ENCODE measurements around the gene TRRAP.

Gene TRRAP

DNA sequence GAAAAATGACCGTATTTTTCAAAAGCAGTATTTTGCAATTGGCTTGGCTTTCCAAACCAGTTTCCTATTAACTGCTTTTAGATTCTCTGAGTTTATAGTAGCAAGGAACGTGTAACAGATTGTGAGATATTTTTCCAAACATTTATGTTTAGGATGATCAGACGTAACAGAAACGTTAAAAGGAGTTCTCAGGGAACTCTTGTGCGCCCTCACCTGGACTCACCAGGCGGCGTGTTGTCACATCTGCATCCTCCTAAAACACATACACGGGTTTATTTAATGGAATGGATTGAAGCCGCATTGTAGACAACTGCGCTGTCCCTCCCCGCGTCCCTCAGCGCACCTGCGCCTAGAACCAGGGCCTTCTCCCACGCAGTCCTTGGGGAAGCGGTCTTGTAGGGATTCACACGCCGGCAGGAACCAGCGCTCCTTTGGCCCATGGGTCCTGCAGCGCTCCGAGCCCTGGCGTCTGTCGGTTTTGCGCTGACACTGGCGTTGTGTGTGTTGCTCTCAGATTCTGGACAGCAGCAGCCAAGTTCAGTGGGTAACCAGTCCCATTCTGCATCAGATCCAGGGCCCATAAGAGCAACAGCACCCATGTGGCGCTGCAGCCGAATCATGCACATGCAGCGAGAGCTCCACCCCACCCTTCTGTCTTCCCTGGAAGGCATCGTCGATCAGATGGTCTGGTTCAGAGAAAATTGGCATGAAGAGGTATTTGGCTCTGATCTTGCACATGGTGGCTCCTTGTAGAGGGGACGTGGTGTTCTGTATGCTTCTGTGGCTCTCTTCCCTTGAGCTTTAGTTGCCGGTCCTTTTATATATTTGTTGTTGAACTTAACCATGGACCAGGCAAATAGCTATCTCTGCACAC, 114.9 kb downstream of the TRRAP start:
- no peak for DNase-seq

DNA sequence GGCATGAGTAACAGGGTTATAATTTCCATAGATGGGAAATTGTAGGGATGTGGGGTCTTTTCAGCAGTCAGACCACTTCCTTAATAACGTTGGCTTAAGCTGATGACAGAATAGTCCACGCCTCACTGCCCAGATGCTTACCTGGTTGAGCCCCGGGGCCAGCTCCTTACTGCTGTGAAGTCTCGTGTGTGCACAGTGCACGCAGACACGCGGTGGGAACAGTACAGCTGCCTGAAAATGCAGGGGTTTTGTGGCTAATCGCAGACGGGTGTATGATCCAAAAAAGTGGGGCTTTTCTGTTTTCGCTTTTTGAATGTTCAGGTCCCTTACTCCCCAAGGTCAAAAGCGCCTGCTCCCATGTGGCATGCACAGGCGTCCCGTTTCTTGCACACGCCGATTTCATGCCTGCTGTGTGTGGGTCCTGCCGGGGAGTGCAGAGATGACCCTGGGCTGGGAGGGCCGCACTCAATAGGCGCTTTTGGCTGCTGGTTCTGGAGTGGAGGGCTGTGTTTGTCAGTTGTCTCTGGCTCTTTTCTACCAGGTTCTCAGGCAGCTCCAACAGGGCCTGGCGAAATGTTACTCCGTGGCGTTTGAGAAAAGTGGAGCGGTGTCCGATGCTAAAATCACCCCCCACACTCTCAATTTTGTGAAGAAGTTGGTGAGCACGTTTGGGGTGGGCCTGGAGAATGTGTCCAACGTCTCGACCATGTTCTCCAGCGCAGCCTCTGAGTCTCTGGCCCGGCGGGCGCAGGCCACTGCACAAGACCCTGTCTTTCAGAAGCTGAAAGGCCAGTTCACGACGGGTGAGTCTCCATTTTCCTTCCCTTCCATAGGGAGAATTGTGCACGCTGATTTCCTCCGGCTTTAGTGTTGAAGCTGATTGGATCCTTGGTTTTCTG, 116.0 kb downstream of the TRRAP start:
- no peak for DNase-seq

DNA sequence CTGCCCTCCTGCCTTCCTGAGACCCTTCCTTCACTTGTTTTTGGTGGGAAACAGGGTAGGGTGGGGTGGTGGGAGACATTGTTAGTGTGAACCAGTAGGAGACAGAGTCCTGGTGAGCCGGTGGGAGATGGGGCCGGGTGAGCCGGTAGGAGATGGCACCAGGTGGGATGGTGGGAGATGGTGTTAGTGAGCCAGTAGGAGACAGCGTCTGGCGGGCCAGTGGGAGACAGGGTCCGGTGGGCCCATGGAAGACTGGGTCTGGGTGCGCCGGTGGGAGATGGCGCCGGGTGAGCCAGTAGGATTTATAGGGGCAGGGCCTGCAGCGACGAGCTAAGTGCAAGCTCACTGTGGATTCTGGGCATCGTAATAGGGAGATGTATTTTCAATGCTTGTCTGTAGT, 116.8 kb downstream of the TRRAP start:
- no peak for DNase-seq

DNA sequence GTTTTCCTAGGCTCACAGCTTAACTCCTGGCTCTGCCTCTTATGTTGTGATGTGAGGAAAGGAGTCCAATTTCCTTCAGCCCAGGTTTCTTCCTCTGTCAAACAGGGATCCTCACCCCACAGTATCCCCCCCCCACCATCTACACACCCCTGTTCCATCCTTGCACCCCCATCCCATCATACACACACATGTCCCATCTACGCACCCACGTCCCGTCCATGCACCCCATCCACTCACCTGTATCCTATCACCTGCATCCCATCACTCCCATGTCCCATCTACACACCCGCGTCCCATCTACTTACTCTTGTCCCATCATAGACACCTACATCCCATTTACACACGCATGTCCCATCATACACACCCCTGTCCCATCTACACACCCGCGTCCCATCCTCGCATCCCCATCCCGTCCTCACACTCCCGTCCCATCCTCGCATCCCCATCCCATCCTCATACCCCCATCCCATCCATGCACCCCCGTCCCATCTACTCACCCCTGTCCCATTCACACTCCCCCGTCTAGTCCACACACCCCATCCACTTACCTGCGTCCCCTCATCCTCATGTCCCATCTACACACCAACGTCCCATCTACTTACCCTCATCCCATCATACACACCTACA, 117.3 kb downstream of the TRRAP start:
- no peak for DNase-seq

DNA sequence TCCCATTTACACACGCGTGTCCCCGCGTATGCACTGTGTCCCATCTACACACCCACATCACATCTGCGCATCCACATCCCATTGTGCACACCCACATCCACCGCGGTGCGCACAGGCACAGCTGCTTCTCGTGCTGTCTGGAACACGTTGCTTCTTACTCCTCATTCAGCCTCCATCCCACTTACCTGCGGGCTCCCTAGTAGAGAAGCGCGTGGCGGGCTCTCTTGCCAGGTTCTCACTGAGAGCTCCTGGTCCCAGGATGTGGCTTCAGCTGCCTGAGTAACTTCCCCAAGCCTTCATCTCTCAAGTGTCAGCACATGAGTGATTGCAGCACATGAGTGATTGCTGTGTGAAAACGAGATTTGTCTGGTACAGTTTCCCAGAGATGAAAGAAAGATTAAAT, 117.8 kb downstream of the TRRAP start:
- no peak for DNase-seq

DNA sequence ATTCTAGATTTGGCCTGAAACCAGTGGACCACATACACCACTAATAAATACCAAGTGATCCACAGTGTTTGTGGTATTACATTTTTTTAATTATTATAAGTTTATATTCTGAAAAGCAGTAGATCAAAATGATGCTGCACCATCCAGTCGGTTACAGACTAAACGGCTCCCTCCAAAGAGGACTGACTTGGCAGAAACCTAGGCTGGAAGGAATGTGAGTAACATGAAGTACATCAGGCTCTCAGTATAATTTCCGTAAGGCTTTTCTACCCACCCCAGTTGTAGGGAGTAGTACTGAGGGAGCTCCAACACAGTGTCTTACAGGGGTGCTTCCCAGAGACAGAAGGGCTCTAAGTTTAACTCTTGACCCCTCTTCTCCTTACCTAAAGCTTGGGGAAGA, 119.5 kb downstream of the TRRAP start:
- no peak for DNase-seq

DNA sequence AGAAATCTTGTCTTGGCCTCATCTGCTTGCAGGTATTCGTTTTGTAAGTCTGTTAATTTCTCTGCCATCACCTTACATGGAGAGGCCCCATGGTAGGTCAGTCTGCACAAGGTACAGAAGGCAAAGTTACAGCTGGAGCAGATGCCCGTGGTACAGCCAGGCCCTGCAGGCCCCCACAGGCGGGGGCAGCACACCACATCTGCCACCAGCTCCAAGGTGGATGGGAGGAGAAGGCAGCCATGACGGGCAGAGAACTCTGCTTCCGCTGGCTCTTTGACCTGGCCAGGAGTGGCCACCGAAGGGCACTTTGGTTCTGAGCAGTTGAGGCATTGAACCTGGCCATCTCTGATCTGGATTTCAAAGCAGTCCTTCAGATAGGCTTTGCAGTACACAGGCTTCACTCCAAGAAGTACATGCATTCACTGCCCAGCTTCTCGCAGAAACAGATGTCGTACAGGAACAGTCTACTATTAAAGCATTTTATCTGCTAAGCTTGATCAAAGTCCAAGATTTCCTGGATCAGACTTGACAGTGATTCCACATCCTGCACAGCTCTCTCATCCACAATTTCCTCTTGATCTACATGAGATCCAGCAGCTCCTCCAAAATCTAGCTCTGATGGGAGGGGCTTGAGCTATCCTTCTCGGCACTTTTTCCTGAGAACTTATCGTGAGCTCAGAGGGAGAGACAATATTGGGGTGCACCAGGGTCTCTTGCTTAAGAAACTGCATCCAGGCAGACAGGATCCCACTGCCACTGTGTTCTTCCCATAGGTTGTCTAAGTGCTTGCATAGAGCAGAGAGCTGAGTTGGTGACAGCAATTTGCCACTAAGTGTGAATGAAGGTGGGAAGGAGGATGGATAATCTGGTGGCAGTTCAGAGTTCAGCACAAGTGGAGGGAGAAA, 120.7 kb downstream of the TRRAP start:
- no peak for DNase-seq

DNA sequence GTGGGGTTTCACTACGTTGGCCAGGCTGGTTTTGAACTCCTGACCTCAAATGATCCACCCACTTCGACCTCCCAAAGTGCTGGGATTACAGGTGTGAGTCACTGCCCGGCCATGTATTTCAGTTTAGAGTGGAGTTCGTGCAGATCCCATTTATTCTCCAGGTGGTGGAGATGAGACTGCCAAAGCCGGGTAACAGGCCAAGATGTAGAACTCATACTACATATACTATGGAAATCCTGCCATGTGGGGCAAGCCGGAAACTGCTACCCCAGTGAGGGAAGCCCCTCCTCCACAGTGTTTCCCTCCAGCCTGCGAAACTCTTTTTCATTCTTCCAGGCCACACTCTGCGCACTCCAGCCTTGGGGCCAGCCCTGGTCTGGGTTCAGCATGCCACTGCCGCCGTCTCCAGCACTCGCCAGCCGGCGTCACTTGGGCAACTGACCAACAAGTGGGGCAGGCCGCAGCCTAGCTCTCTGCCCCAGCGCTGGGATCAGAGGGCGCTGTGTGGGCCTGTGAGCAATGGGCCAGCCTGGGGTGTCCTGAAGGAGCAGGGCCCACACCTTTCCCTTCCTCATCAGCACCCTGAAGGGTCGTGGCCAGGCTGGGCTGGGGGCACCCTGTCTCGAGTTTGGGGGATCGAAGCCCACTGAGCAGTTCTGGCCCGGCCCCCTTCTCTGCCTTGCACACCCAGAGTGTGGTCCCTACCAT, 122.0 kb downstream of the TRRAP start:
- DNase-seq = no peak

DNA sequence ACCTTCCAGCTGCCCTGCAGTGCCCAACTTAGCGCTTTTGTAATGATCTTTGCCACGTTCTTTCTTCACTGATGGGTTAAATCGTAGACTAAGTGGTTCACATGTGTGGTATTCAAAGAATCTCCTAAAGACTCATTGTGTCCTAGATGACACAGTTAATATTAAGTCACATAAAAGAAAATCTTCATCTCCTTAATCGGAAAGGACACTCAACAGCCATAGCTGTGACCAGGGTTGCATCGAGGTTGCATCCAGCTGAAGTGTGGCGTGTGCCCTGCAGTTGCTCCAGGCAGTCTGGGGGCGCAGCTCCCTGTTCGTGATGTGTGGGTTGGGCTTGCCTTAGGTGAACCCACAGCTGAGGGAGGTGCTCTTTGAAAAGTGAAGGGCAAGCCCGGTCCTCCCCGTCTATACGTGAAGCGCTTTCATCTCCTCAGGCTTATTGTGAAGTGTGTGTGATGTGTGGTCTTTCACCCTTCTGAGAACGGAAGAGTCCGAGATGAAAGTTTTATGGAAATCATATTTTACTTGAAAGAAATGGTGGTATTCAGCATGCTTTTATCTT, 122.7 kb downstream of the TRRAP start:
- no peak for DNase-seq

DNA sequence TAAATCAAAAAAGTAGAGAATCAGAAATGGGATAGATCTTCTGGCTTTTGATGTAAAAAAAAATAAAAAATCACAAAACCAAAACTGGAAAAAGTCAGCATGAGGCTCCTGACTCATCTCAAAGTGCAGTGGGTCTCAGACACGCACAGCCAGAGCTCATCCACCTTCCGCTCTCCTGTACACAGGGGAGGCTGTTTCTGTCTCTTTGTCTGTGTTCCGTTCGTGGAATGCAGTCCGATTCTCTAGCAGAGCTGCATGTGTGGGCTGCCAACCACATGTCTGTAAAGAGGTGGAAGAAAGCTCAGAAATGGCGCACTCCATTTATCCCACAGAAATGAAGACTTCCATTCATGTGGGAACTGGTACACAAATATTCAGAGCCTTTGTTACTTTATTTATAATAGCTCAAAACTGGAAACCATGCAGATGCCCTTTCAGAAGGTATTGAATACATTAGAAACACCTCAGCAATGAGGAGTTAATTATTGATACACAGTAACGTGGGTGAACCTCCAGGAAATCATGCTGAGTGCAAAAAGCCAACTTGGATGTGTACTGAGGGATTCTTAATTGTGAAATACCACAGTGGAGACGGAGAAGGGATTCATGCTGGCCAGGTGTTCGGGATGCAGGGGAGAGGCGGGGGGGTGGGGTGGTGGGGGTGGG, 123.3 kb downstream of the TRRAP start:
- no peak for DNase-seq

DNA sequence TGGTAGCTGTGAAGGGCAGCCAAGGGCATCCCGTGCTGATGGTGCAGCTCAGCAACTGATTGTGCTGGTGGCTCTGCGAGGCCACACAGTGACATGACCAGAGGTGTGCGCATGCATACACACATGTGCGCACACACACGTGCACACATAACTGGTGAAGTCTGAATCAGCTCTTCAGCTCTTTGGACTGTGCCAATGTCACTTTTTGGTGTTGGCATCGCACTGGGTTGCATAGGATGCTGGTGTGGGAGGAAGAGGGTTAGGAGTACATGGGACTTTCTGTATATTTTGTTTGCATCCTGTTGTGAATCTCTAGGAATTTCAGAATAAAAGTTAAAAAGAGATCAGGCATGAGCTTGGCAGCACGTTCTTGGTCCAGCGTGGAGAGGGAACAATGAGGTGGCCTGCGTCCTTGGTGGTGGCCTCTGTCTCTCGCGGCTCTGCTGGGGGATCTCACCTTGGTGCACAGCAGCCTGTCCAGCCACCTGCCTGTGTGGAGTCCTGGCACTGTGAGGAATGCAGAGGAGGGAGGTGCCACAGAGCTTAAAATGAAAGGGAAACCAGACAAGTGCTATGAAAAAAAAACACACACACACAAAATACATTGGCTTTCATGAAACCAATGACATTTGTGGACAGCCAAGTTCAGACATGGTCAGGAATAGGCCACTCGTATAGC, 124.0 kb downstream of the TRRAP start:
- no peak for DNase-seq

DNA sequence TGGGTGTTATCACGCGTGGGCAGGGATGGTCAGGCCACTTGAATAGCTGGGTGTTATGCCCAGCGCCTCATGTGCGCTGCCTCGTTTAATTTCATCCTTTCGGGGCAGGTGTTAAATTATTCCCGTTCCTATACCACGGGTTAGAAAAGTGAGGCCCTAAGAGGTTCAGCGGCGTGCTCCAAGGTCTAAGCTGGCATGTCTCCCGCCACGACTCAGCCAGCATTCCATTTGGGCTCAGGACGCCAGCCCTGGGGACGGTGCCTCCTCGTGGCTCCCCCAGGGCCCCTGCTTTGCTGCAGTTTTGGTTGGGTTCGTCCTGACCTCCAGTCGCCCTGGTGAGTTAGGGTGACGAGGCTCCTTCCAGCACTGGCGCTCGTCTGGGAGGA, 124.5 kb downstream of the TRRAP start:
- DNase-seq = no peak

DNA sequence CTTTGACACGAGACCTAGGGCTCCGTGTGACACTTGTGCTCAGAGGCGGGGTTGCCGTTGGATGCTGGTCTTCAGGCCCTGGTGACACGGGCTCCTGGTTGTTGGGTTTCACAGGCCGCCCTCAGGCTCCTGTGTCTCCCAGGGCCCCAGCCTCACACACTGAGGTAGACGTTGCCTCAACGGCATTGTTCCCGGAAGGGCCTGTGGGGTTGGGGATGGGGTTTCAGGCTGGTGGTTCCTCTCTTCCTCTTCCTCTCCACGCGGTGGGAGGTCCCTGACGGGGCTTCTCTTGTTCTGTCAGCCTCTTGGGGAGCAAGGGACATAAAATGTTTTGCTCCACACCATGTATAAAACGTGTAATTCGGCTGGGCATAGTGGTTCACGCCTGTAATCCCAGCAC, 125.1 kb downstream of the TRRAP start:
- no peak for DNase-seq

DNA sequence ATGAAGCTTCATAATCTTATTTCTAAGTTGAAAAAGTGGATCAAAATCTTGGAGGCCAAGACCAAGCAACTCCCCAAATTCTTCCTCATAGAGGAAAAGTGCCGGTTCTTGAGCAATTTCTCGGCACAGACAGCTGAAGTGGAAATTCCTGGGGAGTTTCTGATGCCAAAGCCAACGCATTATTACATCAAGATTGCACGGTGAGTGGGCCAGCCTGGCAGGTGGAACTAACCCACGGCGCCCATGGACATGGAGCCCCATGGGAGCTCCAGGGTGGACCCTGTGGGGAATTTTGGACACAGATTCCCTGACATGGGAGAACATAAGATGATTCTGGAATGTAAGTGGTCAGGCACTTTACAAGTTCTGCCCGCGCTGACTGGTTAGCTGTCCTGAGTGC, 125.9 kb downstream of the TRRAP start:
- no peak for DNase-seq

DNA sequence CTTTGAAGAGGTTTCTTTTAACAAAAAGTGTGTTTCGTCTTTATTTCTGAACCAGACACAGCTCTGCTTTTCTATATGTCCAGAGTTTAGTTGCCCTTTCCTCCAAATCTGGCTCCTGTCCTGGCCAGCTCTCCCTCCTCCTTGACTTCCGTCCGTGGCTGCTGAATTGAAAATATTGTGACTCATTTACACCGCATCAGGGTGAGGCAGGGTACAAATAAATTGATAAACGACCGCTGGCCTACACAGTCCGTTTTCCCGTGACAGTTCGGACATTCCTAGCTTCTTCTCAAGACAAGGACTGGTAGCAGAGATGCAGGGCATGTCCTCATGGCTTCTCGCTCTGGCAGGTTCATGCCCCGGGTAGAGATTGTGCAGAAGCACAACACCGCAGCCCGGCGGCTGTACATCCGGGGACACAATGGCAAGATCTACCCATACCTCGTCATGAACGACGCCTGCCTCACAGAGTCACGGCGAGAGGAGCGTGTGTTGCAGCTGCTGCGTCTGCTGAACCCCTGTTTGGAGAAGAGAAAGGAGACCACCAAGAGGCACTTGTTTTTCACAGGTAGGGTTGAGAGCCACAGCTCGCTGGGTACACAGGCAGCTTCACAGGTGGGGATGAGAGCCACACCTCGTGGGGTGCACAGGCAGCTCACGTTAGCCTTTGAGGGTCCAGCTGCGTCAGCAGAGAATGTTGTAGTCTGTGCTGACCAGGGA, 126.6 kb downstream of the TRRAP start:
- DNase-seq = no peak

DNA sequence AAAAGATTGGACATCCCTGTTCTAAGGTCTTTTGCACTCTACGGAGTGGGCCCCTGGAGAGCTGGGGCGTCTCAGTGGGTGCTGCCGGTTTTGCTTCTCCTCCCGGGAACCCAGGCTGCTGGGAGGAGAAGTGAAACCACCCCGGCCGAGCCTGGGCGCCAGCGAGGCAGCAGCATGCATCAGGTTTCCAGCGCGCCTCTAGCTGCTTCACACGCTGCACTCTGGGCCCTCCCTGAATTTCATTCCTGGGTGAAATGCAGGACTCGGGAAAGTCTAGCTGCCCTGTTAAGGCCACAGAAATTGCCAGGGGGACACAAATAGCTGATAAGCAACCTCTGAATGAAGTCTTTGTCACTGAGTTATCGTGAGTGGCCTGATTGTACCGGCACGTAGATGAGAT, 127.4 kb downstream of the TRRAP start:
- DNase-seq = no peak

DNA sequence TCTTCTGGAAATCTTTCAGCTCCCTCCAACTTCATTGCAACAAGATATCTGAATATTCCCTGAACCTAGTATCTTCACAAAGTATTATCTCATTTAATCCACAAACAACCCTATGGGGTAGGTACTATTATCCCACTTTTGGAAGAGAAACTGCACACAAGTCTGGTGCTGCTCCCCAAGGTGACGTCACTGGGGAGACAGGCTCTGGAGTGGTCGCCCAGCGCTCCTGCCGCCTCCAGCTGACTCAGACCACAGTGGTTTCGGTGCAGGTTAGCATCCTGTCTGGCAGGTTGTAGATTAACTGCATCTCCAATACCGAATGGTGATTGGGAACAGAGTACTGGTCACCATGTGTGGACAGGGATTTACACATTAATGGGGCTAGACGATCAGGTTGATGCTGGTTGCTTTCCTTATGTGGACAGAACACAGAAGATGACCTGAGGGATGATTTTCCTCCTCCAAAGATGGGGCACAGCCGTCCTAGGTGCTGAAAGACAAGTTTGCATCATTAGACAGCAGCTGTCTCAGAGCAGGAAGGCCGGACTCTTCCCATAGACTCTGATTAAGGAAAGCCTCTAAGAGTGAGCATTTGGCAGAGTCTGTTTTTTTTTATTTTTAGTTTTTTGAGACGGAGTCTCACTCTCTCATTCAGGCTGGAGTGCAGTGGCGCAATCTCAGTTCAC, 128.6 kb downstream of the TRRAP start:
- DNase-seq = no peak

DNA sequence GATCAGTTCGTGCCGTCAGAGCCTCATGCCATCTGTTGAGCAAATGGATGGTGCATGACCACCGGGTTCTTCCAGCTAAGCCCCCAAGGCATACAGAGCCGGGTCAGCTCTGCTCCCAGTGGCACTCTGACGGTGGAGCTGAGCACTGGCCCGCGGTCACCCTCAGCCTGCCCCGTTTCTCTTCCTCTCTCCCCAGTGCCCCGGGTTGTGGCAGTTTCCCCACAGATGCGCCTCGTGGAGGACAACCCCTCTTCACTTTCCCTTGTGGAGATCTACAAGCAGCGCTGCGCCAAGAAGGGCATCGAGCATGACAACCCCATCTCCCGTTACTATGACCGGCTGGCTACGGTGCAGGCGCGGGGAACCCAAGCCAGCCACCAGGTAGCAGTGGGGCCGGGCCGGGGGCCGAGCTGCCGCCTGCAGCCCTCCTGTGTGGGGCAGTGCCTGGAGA, 129.9 kb downstream of the TRRAP start:
- DNase-seq = no peak

Data from KG1 (cell line).